ENCODE results near the gene FAM120A. TPM values are rescaled to one million over a fixed set of nuclear protein-coding genes. Genes with fewer than 3 reads are reported as not detected.

FAM120A gene
- total and polyA plus RNA-seq, 2 of the 13 experiments (the other 11 are each of a cell fraction or from before 2014, with no cell fraction given), result 41.3 to 44.4 TPM

- TF ChIP-seq ZSCAN22 (CRISPR knock-in tag; IDR thresholded peaks at IDR 0.05), result no peak
- peak; percentile 40; the same call in 1 of the 2 replicates for TF ChIP-seq MAFF (IDR thresholded peaks at IDR 0.05; ENCODE audit: low read depth, low read length)
- TF ChIP-seq ZNF367 (CRISPR knock-in tag; IDR thresholded peaks at IDR 0.05; ENCODE audit: borderline replicate concordance), result no peak
- TF ChIP-seq IKZF1 (IDR thresholded peaks at IDR 0.05), result no peak
- TF ChIP-seq SAFB2 (CRISPR knock-in tag; IDR thresholded peaks at IDR 0.05; ENCODE audit: borderline replicate concordance, low read depth), result no peak
- 0 out of 2 replicates have a peak, but pooled peaks have one; percentile 60 for TF ChIP-seq PHF20 (CRISPR knock-in tag; IDR thresholded peaks at IDR 0.05)
- peak; percentile 32; the same call in 1 of the 2 replicates for TF ChIP-seq ETV5 (CRISPR knock-in tag; IDR thresholded peaks at IDR 0.05; ENCODE audit: borderline replicate concordance)
- TF ChIP-seq BRF2 (CRISPR knock-in tag; IDR thresholded peaks at IDR 0.05), result no peak
- 0 out of 2 replicates have a peak, but pooled peaks have one; percentile 41 for TF ChIP-seq HNF4G (IDR thresholded peaks at IDR 0.05; ENCODE audit: borderline replicate concordance, low read depth, low read length)
- TF ChIP-seq HNF4G (CRISPR knock-in tag; IDR thresholded peaks at IDR 0.05; ENCODE audit: borderline replicate concordance, low read depth), result no peak
- peak; percentile 35; the same call in 1 of the 2 replicates for TF ChIP-seq ARID5B (CRISPR knock-in tag; IDR thresholded peaks at IDR 0.05)
- peak; percentile 36 for TF ChIP-seq PAXIP1 (CRISPR knock-in tag; conservative IDR thresholded peaks at IDR 0.05)
- peak; percentile 50; the same call in 1 of the 2 replicates for TF ChIP-seq GABPA (IDR thresholded peaks at IDR 0.05; ENCODE audit: low read depth, low read length)
- TF ChIP-seq GABPA (CRISPR knock-in tag; IDR thresholded peaks at IDR 0.05; ENCODE audit: low read depth), result peak; percentile 84
- TF ChIP-seq MAFK (conservative IDR thresholded peaks at IDR 0.05 in 1 of 2, IDR thresholded peaks at IDR 0.05 in 1 of 2; ENCODE audit: low read length in 2 of 2), result peak; percentile 16 to 63; a peak in 2 of 4 replicates
Observed at GRCh38 chr9:93431539-93432105, 19.9 kb upstream of the FAM120A start (continued).

Measured in HepG2 (cell line).